ENCODE measurements around the gene TFR2.

- TF ChIP-seq CTCF (IDR thresholded peaks at IDR 0.05) (peak; percentile 59), ZFX (IDR thresholded peaks at IDR 0.05; ENCODE audit: borderline replicate concordance) (no peak)
These were observed 8.2 kb downstream of the TFR2 start for GRCh38 chr7:100632951-100633717.

Data from 22Rv1 (cell line).